H1 (cell line): Measurements from ENCODE around the gene GFOD1. TPM values are rescaled to one million over a fixed set of nuclear protein-coding genes. Genes with fewer than 3 reads are reported as not detected.

Experiments
- CTCF ChIA-PET: fragments of 300-600 bp; sonication (Branson Sonifier 250); formaldehyde crosslinking; loops from one replicate; lab custom pipeline; 2021; ENCODE audit not compliant: partially characterized antibody; lab: Charles Lee
- POLR2A ChIA-PET: fragments of 300-600 bp; sonication (Branson Sonifier 250); formaldehyde crosslinking; loops from one replicate; lab custom pipeline; 2021; ENCODE audit warnings: inconsistent platforms; ENCODE audit not compliant: partially characterized antibody; lab: Charles Lee
- DNase-seq, 2 experiments: peaks; one replicate each; pipeline versions ENCODE4 v3.0.0 to v3.0.0-alpha.2; 2010 to 2022; ENCODE audit warnings: low spot score in 2 of 2, low read depth in 1 of 2, mixed read lengths in 1 of 2
- FAIRE-seq: peaks from 2 replicates; lab custom pipeline; 2011; peaks lifted over from hg19 to GRCh38; lab: Jason Lieb, UNC
- H2AFZ ChIP-seq: 2 replicates; pipeline ENCODE4 v1.8.1; 2012; ENCODE audit warnings: low read length, inconsistent platforms
- H2AK5ac ChIP-seq: 2 replicates; pipeline ENCODE4 v1.6.1; 2013; ENCODE audit warnings: low read depth, low read length
- H2BK120ac ChIP-seq: replicated peaks from 2 replicates; pipeline ENCODE3; 2013; ENCODE audit warnings: low read depth, low read length, inconsistent platforms
- H2BK12ac ChIP-seq: 2 replicates; pipeline ENCODE4 v1.6.1; 2013; ENCODE audit warnings: low read depth, low read length
- H2BK15ac ChIP-seq: 2 replicates; pipeline ENCODE4 v1.6.1; 2013; ENCODE audit warnings: low read length
- H2BK20ac ChIP-seq: 2 replicates; pipeline ENCODE4 v1.6.1; 2013; ENCODE audit warnings: low read length
- H2BK5ac ChIP-seq: 2 replicates; pipeline ENCODE4 v1.6.1; 2013; ENCODE audit warnings: low read depth, low read length
- H3K14ac ChIP-seq: 2 replicates; pipeline ENCODE4 v1.6.1; 2013; ENCODE audit warnings: inconsistent platforms; ENCODE audit not compliant: insufficient read length
- H3K18ac ChIP-seq: 2 replicates; pipeline ENCODE4 v1.6.1; 2013; ENCODE audit warnings: low read length; ENCODE audit errors: extremely low read depth
- H3K23ac ChIP-seq: 2 replicates; pipeline ENCODE4 v1.6.1; 2013; ENCODE audit warnings: inconsistent platforms; ENCODE audit not compliant: insufficient read length
- H3K23me2 ChIP-seq: 2 replicates; pipeline ENCODE4 v1.6.1; 2013; ENCODE audit warnings: low read depth, low read length
- H3K27ac ChIP-seq: 2 replicates; pipeline ENCODE4 v1.6.1; 2011; ENCODE audit warnings: low read depth, low read length, inconsistent platforms
- H3K27me3 ChIP-seq, 4 experiments: replicated peaks in 1 of 4; 1 replicate in 1 of 4; 2 replicates in 3 of 4; pipeline versions ENCODE4 v1.6.1 to v1.8.1; 2011 to 2013; ENCODE audit warnings: low read length in 3 of 4, mild to moderate bottlenecking in 3 of 4, inconsistent platforms in 2 of 4, mixed read lengths in 2 of 4, moderate library complexity in 1 of 4; ENCODE audit not compliant: control insufficient read depth in 3 of 4, insufficient read depth in 3 of 4; ENCODE audit errors: extremely low read depth in 1 of 4
- H3K36me3 ChIP-seq, 4 experiments: 2 replicates each; pipeline versions ENCODE4 v1.6.1 to v1.8.1; 2011 to 2013; ENCODE audit warnings: mild to moderate bottlenecking in 4 of 4, low read length in 3 of 4, moderate library complexity in 2 of 4, control low read depth in 1 of 4, inconsistent platforms in 1 of 4; ENCODE audit not compliant: insufficient read depth in 4 of 4, control insufficient read depth in 2 of 4
- H3K4ac ChIP-seq: replicated peaks from 2 replicates; pipeline ENCODE3; 2013; ENCODE audit warnings: low read length, low read depth, mixed read lengths, inconsistent platforms; ENCODE audit not compliant: insufficient read length
- H3K4me1 ChIP-seq, 4 experiments: replicated peaks in 1 of 4; 1 replicate in 1 of 4; 2 replicates in 3 of 4; pipeline versions ENCODE4 v1.6.1 to v1.8.1; 2011 to 2013; ENCODE audit warnings: low read length in 3 of 4, inconsistent platforms in 2 of 4, mixed read lengths in 1 of 4; ENCODE audit not compliant: insufficient read depth in 4 of 4, control insufficient read depth in 3 of 4
- H3K4me2 ChIP-seq, 2 experiments: 2 replicates each; pipeline versions ENCODE4 v1.6.1 to v1.8.1; 2011 to 2013; ENCODE audit warnings: low read depth in 2 of 2, low read length in 2 of 2, control low read depth in 1 of 2, inconsistent platforms in 1 of 2, mild to moderate bottlenecking in 1 of 2; ENCODE audit not compliant: insufficient read depth in 1 of 2
- H3K4me3 ChIP-seq, 4 experiments: fragments of 200-600, 300-600 bp in 1 of 4; sonication (generic), shearing (Covaris generic), sonication (Bioruptor Twin) in 1 of 4; 2 replicates each; pipeline versions ENCODE4 v1.5.1 to v1.8.1; 2011 to 2016; ENCODE audit warnings: low read length in 4 of 4, low read depth in 3 of 4, control low read depth in 2 of 4, inconsistent platforms in 2 of 4, mild to moderate bottlenecking in 2 of 4, mixed read lengths in 1 of 4, moderate library complexity in 1 of 4; ENCODE audit not compliant: insufficient read depth in 2 of 4; ENCODE audit errors: extremely low read depth in 1 of 4
- H3K56ac ChIP-seq: replicated peaks from 2 replicates; pipeline ENCODE3; 2013; ENCODE audit warnings: low read depth, mild to moderate bottlenecking, mixed read lengths, low read length, inconsistent platforms; ENCODE audit not compliant: insufficient read length
- H3K79me1 ChIP-seq: 2 replicates; pipeline ENCODE4 v1.6.1; 2013; ENCODE audit warnings: low read depth, low read length, control low read depth
- H3K79me2 ChIP-seq, 2 experiments: 2 replicates each; pipeline versions ENCODE4 v1.6.1 to v1.8.1; 2012 to 2013; ENCODE audit warnings: low read length in 2 of 2, mild to moderate bottlenecking in 2 of 2, inconsistent platforms in 1 of 2; ENCODE audit not compliant: insufficient read depth in 2 of 2, control insufficient read depth in 1 of 2
- H3K9ac ChIP-seq, 4 experiments: replicated peaks in 1 of 4; 1 replicate in 1 of 4; 2 replicates in 3 of 4; pipeline versions ENCODE4 v1.6.1 to v1.8.1; 2011 to 2013; ENCODE audit warnings: low read depth in 3 of 4, low read length in 3 of 4, control low read depth in 2 of 4, mild to moderate bottlenecking in 2 of 4, moderate library complexity in 2 of 4, inconsistent platforms in 1 of 4; ENCODE audit errors: extremely low read depth in 1 of 4
- H3K9me3 ChIP-seq, 2 experiments: 2 replicates each; pipeline versions ENCODE4 v1.6.1 to v1.8.1; 2012 to 2013; ENCODE audit warnings: mild to moderate bottlenecking in 2 of 2, moderate library complexity in 2 of 2, control low read depth in 1 of 2, inconsistent platforms in 1 of 2, low read depth in 1 of 2, low read length in 1 of 2, mixed read lengths in 1 of 2; ENCODE audit not compliant: insufficient read depth in 2 of 2
- H4K20me1 ChIP-seq, 2 experiments: replicated peaks in 1 of 2; 2 replicates each; pipeline versions ENCODE3 to v1.8.1; 2011 to 2013; ENCODE audit warnings: inconsistent platforms in 2 of 2, low read length in 2 of 2, mild to moderate bottlenecking in 1 of 2; ENCODE audit not compliant: insufficient read depth in 2 of 2, control insufficient read depth in 1 of 2
- H4K5ac ChIP-seq: 2 replicates; pipeline ENCODE4 v1.6.1; 2013; ENCODE audit warnings: low read length, low read depth, mixed read lengths, inconsistent platforms; ENCODE audit not compliant: insufficient read length
- H4K8ac ChIP-seq: 2 replicates; pipeline ENCODE4 v1.8.0; 2013; ENCODE audit warnings: mild to moderate bottlenecking, moderate library complexity, low read length, inconsistent platforms; ENCODE audit not compliant: insufficient read depth; ENCODE audit errors: extremely low read depth
- H4K91ac ChIP-seq: replicated peaks from 2 replicates; pipeline ENCODE3; 2013; ENCODE audit warnings: low read length, mixed read lengths, inconsistent platforms; ENCODE audit not compliant: insufficient read length
- BCL11A ChIP-seq, 2 experiments: IDR thresholded peaks; one replicate each; pipeline ENCODE4 v1.6.1; 2011; ENCODE audit warnings: low read depth in 2 of 2, low read length in 2 of 2, mild to moderate bottlenecking in 2 of 2
- FOSL1 ChIP-seq: IDR thresholded peaks from 2 replicates; pipeline ENCODE4 v1.6.1; 2011; ENCODE audit warnings: mild to moderate bottlenecking, low read depth, low read length, moderate library complexity; ENCODE audit not compliant: insufficient read depth
- JUN ChIP-seq: IDR thresholded peaks from 2 replicates; pipeline ENCODE4 v1.6.1; 2011; ENCODE audit warnings: low read depth, mild to moderate bottlenecking, improper control_type of control experiment, low read length
- JUND ChIP-seq: IDR thresholded peaks from 2 replicates; pipeline ENCODE4 v1.6.1; 2011; ENCODE audit warnings: mild to moderate bottlenecking, improper control_type of control experiment, low read length
- NANOG ChIP-seq: IDR thresholded peaks from 2 replicates; pipeline ENCODE4 v1.6.1; 2011; ENCODE audit warnings: low read length, low read depth, mild to moderate bottlenecking, inconsistent platforms; ENCODE audit not compliant: insufficient read depth, poor library complexity, severe bottlenecking
- PHF8 ChIP-seq: fragments of 200-600 bp; sonication (generic); conservative IDR thresholded peaks from 2 replicates; pipeline ENCODE4 v1.7.1; 2012; ENCODE audit warnings: low read depth, mild to moderate bottlenecking, inconsistent platforms, low read length, moderate library complexity
- RAD21 ChIP-seq, 2 experiments: IDR thresholded peaks in 1 of 2; conservative IDR thresholded peaks in 1 of 2; 2 replicates each; pipeline ENCODE4 v1.6.1; 2011; ENCODE audit warnings: low read depth in 2 of 2, low read length in 2 of 2, improper control_type of control experiment in 1 of 2, inconsistent platforms in 1 of 2, mild to moderate bottlenecking in 1 of 2, moderate library complexity in 1 of 2
- SIX5 ChIP-seq: IDR thresholded peaks from 2 replicates; pipeline ENCODE4 v1.6.1; 2011; ENCODE audit warnings: mild to moderate bottlenecking, low read depth, low read length
- ZNF274 ChIP-seq: IDR thresholded peaks from 2 replicates; pipeline ENCODE4 v1.7.0; 2012; ENCODE audit warnings: low read length, borderline replicate concordance; ENCODE audit errors: extremely low read depth
- WGBS, 2 experiments: shearing (Covaris generic) in 1 of 2; methylation state at CpG; one replicate each; pipeline versions ENCODE4 v1.1.6 to v1.1.7; 2013 to 2015; ENCODE audit warnings: low lambda C conversion rate in 2 of 2, mixed read lengths in 2 of 2, inconsistent platforms in 1 of 2, low coverage in 1 of 2, missing lambda C conversion rate in 1 of 2; ENCODE audit not compliant: insufficient replicate concordance in 2 of 2, insufficient coverage in 1 of 2, insufficient read length in 1 of 2; ENCODE audit errors: extremely low coverage in 1 of 2, missing lambda C conversion rate in 1 of 2; 5-methylcytosine and 5-hydroxymethylcytosine counted together
- polyA plus RNA-seq, 7 experiments: library from polyadenylated mRNA; depleted of rRNA in 3 of 7; stranded (reverse) in 5 of 7; unstranded in 2 of 7; fragments of >200 nt in 5 of 7; fragments of 200-250 nt in 2 of 7; gene quantifications; 1 replicate in 5 of 7; 2 replicates in 1 of 7; 4 replicates in 1 of 7; pipeline versions ENCODE4 v1.2.1 to v1.2.3, GENCODE V29; 2011 to 2013; ENCODE audit warnings: missing spikeins in 2 of 7, mixed read lengths in 2 of 7
- total RNA-seq: library from RNA; stranded (reverse); fragmentation: NEBNext Ultra II Directional; extraction: Animal tissue kit (Norgen Biotek cat#: 25700); gene quantifications from 2 replicates; pipeline ENCODE4 v1.2.1, GENCODE V29; 2021

Gene GFOD1
- total and polyA plus RNA-seq, 2 of the 8 experiments (the other 6 are each of a cell fraction or from before 2014, with no cell fraction given): 2.5 to 8.8 TPM

DNA sequence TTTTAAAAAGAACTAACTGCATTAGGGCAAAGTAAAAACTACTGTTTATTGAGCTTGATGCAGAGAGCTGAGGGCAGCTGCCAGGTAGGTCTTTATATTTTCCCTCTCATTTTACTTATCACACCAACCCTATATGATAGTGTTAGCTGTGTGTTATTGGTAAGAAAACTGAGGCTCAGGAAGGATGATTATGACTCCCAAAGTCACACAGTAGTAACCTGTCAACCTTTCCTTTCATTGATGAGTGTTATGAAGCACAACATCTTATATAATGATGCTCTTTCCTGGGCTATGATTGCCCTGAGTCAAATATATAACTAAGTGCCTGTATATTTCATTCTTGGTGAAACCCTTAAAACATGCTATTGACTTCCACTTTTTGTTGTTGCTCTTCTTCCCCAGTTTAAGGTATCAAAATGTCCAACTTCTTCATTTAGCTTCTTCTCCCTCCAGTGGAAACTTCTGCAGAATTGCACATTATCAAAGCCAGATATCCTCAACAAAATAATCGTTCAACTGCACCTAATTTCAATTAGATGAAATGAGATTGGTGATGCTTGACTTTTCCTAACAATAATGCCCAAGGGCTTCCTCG is 8.1 kb downstream of the GFOD1 start:
- CTCF ChIA-PET: interaction anchor here (0.6 to 1.6 kb wide), 5 partner anchors 30 to 96 kb away, joined by 3 to 5 read pairs (median 4); partner anchors contain the start of gene SIRT5
- no peak overlapping the region for H2BK20ac ChIP-seq
- H2AFZ ChIP-seq: no peak overlapping the region
- H3K4me2 ChIP-seq: no peak overlapping the region
- H2BK120ac ChIP-seq: no peak overlapping the region
- no peak for DNase-seq
- H3K27me3 ChIP-seq: peaks cover 0 to 9% (median 6%) of the 10 kb centered on the region in 4 experiments; a peak in 5 of 7 replicates
- no peak overlapping the region for H3K56ac ChIP-seq
- H3K23me2 ChIP-seq: no peaks in the 10 kb centered on the region
- H3K4me1 ChIP-seq: peaks cover 0 to 4% (median 0%) of the 10 kb centered on the region in 4 experiments; a peak in 2 of 7 replicates
- 93% methylated on average over 2 of the region's 2 CpGs; no CpG with 5 or more reads in 1 of the 2 experiments for WGBS, 2 experiments
- H4K20me1 ChIP-seq: peaks cover 0 to 5% of the 10 kb centered on the region in 2 experiments
- no peak overlapping the region for H4K5ac ChIP-seq
- no peak overlapping the region for H4K8ac ChIP-seq
- H3K36me3 ChIP-seq: no peaks in the 10 kb centered on the region; a peak in 1 of 8 replicates
- H3K18ac ChIP-seq: no peak overlapping the region
- no peak overlapping the region for H3K4me3 ChIP-seq
- H3K14ac ChIP-seq: no peak overlapping the region
- no peak overlapping the region for H2BK15ac ChIP-seq
- H3K27ac ChIP-seq: no peak overlapping the region
- peaks cover 0 to 14% of the 10 kb centered on the region in 2 experiments; a peak in 3 of 4 replicates for H3K79me2 ChIP-seq
- H3K23ac ChIP-seq: no peak overlapping the region
- H2BK5ac ChIP-seq: no peak overlapping the region
- H2AK5ac ChIP-seq: no peak overlapping the region
- no peaks in the 10 kb centered on the region for H3K9me3 ChIP-seq
- H4K91ac ChIP-seq: no peak overlapping the region
- POLR2A ChIA-PET: interaction anchor here (0.6 to 1.0 kb wide), 2 partner anchors 9 to 58 kb away, joined by 3 read pairs; no protein-coding TSS in a partner anchor
- H3K79me1 ChIP-seq: peaks cover 3% of the 10 kb centered on the region; the same call in 1 of the 2 replicates
- no peak for FAIRE-seq
- H3K9ac ChIP-seq: no peak overlapping the region
- H2BK12ac ChIP-seq: no peak overlapping the region
- H3K4ac ChIP-seq: no peak overlapping the region
- TF ChIP-seq BCL11A (IDR thresholded peaks at IDR 0.05; ENCODE audit: low read depth in 2 of 2, low read length in 2 of 2): no peak
- no peak for TF ChIP-seq JUN
- TF ChIP-seq FOSL1: no peak
- TF ChIP-seq NANOG: no peak
- no peak for TF ChIP-seq SIX5
- no peak for TF ChIP-seq JUND
- TF ChIP-seq ZNF274: no peak
- no peak for TF ChIP-seq PHF8
- TF ChIP-seq RAD21 (IDR thresholded peaks at IDR 0.05 in 1 of 2, conservative IDR thresholded peaks at IDR 0.05 in 1 of 2; ENCODE audit: low read depth in 2 of 2, low read length in 2 of 2): no peak
